ENCODE measurements around the gene CNIH4.
"Not testable (repeated sequence)": the region's sequence is repeated elsewhere in the genome, so short reads cannot be mapped to it uniquely, and the experiment has no call there.

CNIH4 gene

DNA sequence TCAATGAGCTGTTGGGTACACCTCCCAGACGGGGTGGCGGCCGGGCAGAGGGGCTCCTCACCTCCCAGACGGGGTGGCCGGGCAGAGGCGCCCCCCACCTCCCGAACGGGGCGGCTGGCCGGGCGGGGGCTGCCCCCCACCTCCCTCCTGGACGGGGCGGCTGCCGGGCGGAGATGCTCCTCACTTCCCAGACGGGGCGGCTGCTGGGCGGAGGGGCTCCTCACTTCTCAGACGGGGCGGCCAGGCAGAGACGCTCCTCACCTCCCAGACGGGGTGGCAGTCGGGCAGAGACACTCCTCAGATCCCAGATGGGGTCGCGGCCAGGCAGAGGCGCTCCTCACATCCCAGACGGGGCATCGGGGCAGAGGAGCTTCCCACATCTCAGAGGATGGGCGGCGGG is 7.0 kb upstream of the CNIH4 start:
- not testable (repeated sequence) for DNase-seq

DNA sequence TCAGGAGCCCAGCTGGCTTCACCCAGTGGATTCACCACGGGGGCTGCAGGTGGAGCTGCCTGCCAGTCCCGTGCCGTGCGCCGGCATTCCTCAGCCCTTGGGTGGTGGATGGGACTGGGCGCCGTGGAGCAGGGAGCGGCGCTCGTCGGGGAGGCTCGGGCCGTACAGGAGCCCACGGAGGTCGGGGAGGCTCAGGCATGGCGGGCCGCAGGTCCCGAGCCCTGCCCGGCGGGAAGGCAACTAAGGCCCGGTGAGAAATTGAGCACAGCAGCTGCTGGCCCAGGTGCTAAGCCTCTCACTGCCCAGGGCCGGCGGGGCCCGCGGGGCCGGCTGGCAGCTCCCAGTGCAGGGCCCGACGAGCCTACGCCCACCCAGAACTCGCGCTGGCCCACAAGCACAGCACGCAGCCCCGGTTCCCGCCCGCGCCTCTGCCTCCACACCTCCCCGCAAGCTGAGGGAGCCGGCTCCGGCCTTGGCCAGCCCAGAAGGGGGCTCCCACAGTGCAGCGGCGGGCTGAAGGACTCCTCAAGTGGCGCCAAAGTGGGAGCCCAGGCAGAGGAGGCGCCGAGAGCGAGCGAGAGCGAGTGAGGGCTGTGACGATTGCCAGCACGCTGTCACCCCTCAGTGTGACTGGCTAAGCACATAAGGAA is 4.1 kb upstream of the CNIH4 start:
- not testable (repeated sequence) for DNase-seq

DNA sequence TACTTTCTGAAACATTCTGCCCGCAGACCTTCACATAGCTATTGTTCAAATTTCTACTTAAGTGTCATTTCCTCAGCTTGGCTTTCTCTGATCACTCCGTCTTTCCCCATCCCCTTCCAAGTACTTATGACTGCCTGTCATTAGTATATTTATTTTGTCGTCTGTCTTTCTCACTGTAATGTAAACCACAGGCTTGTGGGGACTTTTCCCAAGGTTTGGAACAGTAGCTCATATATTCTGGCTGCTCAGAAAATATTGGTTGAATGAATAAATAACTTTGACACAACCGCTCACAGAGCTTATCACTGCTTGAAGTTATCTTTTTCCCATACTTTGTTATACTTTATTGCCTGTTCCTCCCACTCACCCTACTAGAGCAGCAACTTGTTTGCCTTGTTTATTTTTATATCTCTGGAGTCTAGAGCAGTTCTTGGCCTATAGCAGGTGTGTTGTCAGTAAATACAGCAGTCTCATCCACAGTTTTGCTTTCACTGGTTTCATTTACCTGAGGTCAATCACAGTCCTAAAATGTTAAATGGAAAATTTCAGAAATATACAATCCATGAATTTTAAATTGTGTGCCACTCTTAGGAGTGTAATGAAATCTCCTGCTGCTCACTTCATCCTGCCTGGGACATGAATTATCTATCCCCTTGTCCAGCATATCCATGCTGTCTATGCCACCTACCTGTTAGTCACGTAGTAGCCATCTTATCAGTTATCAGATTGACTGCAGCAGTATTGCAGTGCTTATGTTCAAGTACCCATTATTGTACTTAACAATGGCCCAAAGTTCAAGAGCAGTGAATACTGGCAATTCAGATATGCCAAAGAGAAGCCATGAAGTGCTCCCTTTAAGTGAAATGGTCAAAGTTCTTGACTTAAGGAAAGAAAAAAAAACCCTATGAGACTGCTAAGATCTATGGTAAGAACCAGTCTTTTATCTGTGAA is 2.4 kb upstream of the CNIH4 start:
- no peak for DNase-seq

DNA sequence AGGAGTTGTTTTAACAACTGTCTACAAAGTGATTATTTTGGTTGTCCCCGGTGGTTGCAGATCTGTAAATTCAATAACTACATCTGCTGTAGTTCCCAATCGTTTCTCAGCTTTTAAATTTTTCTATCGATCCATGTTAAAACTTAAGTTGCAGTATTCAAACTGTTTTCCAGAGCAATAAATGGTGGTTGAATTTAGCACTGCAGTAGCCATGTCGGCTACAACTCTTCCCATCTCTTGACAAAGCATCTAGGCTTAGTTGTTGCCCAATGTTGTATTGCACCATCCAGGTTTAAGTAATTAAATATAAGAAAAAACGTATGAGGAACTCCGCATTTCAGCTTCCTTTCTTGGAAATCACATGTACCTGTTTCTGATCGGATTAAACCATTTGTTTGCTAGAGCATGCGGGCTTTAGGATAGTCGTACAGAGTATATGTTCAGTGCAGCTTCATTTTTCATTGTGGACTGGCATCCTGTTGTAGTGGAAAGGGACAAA is 996 bp downstream of the CNIH4 start:
- no peak for DNase-seq

DNA sequence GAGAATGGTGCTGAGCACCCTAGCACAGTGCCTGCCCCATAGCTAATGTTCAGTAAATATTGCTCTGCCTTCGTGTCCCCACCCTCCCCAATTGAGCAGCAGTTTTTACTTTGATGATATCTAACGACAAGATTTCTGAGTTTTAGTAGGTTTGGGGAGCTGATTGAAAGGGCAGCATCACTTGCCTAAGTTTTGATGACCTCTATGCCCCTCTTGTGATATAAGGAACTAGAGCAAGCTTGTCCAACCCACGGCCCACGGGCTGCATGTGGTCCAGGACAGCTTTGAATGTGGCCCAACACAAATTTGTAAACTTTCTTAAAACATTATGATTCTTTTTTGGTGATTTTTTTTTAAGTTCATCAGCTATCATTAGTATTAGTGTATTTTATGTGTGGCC is 1.6 kb downstream of the CNIH4 start:
- DNase-seq: no peak

DNA sequence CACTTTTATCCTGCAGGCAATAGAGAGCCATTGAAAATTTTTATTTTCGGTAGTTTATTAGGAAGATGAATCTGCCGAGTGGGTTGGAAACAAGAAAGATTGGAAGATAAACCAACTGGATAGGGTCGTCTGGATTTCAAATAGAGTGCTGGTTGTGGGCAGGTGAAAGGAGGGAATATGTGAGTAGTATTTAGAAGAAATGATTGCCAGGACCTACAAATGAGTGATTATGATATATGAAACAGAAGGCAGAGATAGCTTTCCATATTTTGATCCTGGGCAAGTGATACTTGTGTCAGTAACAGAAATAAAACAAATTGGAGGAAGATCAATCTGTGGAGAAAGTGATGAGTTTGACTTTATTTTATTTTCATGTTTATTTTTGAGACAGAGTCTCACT is 2.5 kb downstream of the CNIH4 start:
- DNase-seq: no peak

DNA sequence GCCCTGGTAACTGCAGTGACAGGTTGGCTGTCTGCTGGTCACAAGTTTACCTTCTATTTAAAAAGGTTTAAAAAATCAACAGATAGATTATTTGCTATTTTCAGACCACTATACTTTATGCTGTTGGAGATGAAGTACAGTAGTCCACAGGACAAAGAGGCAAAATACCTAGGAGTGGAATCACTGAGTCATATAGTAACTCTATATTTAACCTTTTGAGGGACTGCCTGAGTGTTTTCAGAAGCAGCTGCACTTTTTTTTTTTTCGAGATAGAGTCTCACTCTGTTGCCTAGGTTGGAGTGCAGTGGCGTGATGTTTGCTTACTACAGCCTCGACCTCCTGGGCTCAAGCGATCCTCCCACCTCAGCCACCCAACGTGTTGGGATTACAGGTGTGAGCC is 11.7 kb downstream of the CNIH4 start:
- no peak for DNase-seq

DNA sequence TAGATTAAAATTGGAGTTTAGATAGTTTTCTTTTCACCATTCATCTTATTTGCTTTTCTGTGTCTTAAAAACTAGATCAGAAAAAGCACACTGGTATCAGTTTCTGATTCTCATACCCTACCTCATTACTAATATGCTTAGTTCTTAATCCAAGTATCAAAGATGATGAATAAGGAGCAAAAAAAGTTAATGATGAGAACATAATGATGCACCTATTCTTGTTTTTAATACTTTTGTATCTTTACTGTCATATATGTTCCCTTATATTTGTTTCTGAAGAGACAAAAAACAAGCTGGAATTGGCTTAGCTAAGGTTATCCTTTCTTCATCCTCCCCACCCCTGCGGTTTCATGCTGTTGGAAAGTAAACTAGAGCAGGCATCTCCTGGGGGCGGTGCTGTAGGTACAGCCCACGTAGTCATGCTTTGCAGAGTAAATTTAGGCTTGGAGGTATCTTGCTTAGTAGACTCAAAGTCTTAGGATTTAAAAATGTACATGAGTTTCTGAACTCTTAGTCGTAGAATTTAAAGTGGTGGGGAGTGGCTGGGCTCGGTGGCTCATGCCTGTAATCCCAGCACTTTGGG is 16.4 kb downstream of the CNIH4 start:
- DNase-seq: peak; percentile 18

DNA sequence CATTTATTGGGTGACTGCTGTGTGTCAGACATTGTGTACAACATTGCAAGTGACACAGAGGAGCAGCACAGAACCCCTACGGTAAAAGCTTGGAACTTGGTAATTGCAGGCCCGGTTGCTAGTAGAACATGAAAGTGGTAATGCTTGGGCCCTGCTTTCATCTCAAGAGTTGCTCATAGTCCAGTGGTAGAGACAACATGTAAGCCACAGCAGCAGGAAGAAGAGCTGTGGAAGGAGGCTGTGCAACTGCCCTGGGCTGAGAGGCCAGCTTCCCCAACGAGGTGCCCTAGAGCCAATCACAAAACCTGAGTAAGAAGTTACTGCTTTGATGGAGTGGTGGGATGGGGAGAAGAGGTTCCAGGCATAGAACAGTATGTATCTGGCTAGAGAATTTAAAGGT is 18.4 kb downstream of the CNIH4 start:
- no peak for DNase-seq

DNA sequence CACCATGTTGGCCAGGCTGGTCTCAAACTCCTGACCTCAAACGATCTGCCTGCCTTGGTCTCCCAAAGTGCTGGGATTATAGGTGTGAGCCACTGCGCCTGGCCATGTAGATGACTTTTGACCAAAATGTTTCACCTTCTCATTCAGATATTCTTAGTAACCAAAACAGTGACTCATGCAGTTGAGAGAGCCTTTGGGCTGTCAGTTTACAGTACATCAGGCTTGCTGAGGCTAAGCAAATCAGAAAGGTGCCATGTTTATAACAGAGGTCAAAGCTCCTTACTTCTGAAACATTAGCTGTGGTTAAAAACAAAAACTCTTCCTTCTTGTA is 21.0 kb downstream of the CNIH4 start:
- peak; percentile 24 for DNase-seq

DNA sequence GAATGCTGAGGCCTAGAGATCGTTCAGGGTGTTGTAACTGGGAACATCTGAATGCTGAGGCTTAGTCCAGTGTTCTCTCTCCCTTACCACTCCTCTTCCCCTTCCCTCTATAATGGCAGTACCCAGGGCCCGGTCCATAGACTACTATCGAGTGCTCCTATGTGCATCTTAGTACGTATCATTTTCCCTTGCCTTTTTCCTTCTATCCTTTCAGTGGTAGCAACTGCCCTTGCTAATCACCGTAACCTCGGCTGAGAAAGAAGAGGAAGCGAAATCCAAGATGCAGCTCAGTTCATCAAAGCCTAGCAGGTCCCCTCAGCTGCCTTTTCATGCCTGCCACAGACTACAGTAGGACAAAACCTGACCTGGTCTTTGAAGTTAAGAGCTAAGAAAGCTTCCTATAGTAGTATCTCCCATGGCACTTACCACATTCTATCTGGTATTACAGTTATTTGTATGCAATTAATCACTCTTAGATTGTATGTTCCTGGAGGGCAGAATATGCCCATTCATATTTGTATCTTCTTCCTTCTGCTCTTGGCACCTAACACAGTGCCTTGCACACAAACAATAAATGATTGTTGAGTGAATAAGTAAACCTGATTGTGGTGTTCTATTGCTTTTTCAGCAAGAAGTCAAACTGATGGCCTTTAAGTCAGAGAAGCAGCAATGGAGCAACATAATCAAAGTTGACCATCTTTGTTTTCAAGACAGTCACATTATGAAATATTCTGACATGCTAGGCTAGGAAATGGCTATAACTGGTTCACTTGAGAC is 22.4 kb downstream of the CNIH4 start:
- no peak for DNase-seq

DNA sequence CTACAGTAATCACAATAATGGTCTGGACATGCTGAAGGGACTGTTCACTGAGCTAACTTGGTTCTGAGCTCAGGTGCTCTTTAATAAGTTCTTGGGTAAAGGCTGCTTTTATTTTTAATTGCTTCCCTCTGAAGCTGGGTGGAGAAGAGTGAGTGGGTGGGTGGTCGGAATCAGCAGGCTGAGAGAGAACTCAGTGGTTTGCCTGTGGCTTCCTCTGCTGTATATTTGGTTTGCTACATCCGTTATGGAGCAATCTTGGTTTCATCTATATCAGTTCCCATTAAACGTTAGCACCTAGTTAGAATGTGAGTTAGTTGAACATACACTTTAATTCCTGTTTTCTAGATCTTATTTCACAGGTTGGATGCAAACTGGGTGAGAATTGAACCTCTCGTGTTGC is 23.3 kb downstream of the CNIH4 start:
- peak; percentile 43 for DNase-seq

DNA sequence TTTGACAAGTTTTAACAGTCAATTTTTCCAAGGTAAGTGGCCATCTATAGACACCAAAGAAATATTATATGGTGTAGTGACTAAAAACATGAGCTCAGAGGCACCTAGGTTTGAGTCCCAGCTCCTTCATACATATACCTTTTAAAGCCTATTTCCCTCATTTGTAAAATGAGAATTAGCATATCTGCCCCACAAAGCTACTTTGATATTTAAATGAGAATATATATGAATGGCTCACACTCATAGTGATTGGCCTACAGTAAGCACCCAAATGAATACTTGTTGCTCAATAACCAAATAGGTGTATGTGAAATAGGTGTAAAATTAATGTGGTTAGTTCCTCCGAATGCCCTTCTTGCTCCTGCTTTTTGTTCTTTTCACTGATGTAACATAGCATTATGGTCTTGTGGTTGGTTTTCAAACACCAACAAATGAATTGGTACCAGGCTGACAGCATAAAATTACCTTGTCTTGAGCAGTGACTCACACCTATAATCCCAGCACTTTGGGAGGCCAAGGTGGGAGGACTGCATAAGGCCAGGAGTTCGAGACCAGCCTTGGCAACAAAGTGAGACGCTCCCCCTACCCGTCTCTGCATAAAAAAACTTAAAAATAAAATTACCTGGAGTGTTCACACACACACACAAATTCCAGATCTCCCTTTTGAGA is 25.3 kb downstream of the CNIH4 start:
- no peak for DNase-seq

DNA sequence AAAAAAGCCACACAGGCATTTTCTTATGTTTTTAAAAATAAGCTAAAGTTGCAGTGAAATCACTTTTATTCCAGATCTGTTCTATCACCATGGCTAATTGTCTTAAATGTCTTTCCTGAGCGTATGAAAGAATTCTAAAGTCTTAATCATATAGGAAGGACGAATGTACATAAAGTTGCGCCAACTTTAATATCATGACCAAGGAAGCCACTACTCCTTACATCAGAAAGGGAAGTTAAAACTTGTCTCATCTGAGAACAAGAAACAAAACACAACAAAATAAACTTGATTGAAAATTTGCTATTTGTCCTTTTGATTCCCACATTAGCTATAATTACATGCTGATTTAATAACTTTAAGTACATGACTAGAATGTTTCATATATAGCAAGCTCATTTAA is 26.5 kb downstream of the CNIH4 start:
- DNase-seq: no peak

DNA sequence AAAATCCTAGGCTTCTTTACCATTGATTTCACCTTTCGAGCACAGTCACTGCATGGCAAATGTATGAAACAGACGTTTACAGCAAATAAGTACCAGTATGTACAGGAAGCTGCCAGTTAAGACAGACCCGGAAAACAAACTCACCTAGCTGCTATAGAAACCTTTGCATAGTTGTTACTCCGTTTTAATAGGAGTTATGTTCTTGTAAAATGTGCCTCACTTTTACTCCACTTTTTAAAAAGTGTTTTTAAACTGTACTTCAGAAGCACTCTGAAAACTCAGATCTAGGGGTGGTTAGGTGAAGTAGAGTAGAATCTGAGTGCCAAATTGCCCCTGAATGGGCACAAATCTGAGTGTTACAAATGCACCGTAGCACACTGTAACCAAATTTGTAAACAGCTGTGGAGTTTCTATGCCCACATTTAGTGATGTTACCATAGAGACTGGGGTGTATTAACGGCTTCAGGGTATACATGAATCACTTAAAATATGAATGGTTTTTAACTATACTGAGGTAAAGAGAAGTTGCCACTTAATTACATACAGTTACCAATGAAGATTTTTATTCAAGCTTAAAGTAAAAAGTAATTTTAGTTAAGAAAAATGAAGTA is 30.7 kb downstream of the CNIH4 start:
- DNase-seq: no peak

DNA sequence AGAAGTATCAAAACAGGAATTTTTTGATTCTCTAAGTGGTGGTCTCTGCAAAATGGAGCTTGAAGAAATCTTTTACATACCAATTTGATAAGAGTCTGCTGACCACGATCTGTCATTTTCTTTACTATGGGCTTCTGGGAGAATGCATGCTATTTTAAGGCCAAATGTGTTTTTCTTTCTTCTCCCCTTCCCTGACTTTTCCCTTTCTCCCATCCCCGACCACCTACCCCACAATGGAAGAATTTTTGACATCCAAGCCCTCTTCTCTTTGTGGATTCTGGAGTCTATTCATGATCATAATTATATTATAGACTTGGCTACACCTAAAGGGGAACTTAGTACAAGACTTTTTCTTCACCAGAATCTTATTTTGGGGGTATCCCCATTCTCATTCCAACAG is 31.3 kb downstream of the CNIH4 start:
- DNase-seq: no peak

DNA sequence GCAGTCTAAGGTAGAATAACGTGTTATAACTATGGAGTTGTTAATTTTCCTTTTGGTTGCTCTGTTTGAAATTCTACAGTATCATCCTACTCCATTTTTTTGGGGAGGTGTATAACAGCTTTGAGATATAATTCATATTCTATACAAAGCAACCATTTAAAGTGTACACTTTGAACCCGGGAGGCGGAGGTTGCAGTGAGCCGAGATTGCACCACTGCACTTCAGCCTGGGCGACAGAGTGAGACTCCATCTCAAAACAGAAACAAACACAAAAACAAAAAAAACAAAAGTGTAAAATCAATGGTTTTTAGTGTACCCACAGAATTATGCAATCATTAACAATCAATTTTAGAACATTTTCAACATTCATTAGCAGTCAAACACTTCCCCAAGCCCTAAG is 33.8 kb downstream of the CNIH4 start:
- DNase-seq: no peak

DNA sequence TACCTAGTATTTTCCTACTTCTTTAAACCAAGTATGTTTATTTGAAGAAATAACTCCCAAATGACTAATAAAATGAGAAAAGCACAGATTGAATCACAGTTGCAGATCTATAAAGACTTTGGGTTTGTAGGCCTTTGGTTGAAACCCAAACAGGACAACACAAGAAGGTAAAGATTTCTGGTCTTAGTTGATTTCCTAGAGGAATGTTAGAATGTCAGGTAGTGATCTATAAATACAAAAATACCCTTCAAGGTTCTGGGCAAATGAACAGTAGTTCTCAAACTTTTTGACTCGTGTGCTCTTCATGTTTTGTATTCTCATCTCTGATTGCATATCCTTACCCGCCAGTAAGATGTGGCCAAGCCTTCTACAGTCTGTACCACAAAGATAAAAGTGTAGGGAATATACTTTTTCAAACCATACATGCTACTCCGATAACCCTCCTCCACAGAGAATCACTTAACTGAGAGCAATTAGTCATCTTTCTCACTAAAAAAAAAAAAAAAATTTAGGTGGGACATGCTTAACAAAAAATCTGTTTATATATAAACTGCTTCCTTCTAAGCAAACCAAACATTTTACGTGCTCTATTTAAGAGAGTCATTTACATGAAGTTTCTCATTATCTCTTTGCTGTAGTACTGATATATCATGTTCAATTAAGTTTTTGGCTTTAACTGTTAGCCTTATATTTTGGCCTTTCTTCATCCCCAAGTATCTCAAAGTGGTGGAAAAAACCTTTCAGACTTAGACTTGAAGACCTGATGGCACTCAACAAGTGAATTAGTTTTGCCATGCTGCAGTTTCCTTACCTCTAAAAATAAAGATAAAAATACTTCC is 36.0 kb downstream of the CNIH4 start:
- no peak for DNase-seq

DNA sequence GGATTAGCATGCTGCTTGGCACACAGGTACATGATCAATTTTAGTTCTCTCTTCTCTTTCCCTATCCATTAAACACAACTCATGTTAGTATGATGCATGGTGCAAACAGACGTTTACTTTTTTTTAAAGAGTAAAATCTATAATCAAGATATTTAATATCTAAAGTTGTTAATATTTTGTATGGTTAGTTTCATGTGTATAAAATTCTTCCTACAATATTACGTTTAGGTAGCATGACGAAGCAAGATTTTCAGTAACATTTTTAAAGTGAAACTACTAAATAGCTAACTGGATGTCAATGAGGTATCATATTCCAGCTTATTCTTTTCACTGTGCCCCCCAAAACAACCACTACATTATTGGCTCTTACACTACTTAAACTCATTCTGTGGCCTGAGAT is 36.6 kb downstream of the CNIH4 start:
- DNase-seq: no peak

DNA sequence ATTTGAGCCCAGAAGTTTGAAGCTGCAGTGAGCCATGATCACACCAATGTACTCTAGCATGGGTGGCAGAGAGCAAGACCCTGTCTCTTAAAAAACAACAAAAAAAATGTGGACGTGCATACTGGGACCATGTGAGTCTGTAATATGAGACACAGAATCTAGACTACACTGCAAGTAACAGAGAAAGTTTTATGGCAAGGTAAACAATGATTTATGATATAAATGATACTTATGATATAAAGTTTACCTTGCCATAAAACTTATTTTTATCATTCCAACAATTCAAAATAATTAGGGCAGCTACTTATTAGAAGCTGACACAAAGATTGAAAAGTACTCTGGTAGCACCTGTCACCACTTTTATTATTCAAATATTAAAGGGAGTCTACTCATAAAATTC is 43.2 kb downstream of the CNIH4 start:
- DNase-seq: no peak

DNA sequence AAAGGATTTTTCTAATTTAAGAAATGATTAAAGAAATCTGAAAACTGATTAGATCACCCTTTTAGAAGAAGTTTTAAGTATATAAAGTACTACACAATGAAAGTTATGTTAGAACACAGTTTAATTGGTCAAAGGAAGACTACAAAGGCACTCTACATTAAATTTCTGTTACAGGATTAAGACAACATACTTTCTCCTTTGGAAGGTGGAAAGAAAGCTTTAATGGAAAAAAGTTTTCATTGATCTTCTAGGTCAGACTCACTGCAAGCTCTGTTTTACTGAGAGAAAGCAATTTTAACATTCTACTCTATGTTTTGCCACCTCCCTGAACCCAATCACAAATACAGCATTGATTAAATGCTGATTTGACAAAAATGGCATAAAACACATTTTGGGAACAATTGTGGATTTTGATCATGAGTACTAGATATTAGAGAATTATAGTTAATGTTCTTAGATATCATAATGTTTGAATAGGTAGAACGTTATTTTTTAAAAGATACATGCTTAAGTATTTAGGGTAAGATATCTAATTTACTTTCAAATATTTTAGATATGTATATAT is 45.9 kb downstream of the CNIH4 start:
- DNase-seq: no peak
